WI38 (cell line): Measurements from ENCODE around the gene SCN1B.

Source experiments
- H3K4me3 ChIP-seq: 2 replicates; pipeline ENCODE4 v1.5.1; 2011; ENCODE audit warnings: low read depth, mild to moderate bottlenecking, control low read depth, low read length
- TF ChIP-seq, protein P1 (sequence below): IDR thresholded peaks from 2 replicates; pipeline ENCODE4 v1.5.1; 2012; ENCODE audit warnings: low read depth, mild to moderate bottlenecking, control low read depth, low read length

The SCN1B gene

DNA sequence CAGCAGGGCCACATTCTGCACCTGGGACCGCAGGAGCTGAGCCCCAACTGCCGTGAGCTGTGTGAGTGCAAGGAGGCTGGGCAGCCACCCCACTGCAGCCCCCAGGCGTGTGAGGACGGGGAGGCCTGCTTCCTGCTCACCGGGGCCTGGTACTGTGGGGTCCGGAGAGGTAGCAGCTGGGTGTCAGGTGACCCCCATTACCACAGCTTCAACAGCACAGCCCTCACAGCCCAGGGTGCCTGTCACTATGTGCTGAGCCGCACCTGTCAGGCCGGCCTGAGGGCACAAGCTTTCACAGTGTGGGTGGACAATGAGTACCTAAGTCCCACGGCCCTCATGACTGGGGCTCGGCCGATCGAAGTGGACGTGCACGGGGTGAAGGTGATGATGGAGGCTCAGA, 49.6 kb downstream of the SCN1B start:
- no peak overlapping the region for H3K4me3 ChIP-seq
- TF ChIP-seq, protein P1, sequence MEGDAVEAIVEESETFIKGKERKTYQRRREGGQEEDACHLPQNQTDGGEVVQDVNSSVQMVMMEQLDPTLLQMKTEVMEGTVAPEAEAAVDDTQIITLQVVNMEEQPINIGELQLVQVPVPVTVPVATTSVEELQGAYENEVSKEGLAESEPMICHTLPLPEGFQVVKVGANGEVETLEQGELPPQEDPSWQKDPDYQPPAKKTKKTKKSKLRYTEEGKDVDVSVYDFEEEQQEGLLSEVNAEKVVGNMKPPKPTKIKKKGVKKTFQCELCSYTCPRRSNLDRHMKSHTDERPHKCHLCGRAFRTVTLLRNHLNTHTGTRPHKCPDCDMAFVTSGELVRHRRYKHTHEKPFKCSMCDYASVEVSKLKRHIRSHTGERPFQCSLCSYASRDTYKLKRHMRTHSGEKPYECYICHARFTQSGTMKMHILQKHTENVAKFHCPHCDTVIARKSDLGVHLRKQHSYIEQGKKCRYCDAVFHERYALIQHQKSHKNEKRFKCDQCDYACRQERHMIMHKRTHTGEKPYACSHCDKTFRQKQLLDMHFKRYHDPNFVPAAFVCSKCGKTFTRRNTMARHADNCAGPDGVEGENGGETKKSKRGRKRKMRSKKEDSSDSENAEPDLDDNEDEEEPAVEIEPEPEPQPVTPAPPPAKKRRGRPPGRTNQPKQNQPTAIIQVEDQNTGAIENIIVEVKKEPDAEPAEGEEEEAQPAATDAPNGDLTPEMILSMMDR = no peak

DNA sequence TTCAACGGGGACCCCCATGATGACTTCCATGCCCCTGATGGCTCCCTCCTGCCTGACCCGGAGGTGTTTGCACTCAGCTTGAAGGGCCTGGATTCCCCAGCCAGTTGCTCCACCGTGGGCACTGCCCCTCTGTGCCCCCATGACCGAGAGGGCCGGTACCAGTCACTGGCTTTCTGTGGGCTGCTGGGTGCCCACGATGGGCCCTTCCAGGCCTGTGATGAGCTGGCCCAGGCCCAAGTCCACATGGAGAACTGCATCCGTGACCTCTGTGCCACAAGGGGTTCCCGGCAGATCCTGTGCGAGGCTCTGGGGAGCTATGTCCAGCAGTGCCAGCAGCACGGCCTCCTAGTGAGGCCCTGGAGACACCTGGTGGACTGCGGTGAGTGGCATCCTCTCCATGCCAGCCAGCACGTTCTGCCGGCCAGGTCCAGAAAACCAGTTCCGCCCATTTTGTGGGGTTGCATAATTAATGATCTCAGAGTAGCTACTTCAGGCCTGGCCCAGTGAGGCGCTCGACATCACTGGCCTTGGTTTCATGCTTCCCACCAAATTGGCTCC, 50.4 kb downstream of the SCN1B start:
- H3K4me3 ChIP-seq = no peak overlapping the region
- TF ChIP-seq, protein P1 = no peak

DNA sequence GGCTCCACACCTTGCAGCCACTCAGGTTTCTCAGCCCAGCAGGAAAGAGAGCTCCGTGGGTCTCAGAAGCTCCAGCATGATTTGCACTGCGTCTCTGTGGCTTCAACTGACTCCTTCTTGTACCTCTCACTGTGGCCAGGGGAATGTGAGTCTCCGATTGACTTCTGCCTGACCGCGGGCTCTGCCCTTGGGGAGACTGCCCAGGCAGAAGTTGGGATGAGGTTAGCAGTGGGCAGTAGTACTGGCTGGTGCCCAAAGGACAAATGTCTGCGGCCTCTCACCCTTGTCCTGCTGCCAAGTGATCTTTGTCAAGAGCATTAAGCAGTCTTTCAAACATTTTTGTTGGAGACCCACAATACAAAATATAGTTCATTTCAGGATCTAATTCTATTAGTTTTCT, 50.9 kb downstream of the SCN1B start:
- TF ChIP-seq, protein P1 = no peak
- H3K4me3 ChIP-seq = no peak overlapping the region

DNA sequence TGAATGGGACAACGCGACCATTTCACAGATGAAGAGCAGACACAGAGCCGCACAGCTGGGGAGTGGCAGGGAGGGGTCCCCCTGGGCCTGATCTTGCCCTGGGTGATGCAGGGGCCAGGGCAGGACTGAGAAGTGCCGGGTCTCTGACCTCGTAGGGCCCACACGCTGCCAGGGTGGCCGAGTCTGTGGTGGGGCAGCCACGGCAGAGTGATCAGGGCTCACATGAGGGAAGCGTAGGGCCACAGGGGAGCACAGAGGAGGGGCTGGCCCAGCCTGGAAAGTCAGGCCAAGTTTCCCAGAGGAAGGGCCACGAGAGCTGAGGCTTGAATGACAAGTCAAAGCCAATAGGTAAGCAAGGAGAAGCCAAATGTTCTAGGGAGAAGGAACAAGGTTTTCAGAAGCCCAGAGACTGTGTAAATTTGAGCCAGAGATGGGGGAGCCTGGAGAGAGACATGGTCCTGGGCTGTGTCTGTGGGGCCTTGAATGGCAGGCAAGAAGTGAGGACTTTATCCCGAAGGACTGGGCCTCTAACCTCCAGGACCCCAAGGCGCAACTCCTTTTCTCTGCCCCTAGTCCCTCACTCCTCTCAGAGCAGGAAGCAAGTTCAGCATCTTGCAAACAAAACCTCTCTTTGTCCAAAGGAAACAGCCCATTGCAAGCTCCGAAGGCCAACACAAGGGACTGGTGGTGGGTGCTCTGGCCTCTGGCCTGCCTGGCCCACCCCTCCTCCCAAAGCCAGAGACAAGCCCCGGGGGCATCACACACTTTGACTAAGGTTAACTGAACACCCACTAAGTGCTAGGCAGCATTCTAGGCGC, 53.6 kb downstream of the SCN1B start:
- TF ChIP-seq, protein P1 = no peak
- no peak overlapping the region for H3K4me3 ChIP-seq

DNA sequence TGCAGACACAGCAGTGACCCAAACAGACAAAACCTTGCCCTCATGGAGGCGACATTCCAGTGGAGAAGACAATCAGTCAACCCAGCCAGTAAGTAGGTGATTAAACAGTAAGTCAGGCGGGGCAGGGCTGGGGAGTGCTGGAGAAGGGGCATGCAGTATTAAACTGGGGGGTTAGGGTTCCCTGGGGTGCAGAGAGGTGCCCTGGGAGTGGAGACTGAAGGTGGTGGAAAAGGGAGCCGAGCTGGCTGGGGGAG, 54.2 kb downstream of the SCN1B start:
- TF ChIP-seq, protein P1 = no peak
- H3K4me3 ChIP-seq = no peak overlapping the region

DNA sequence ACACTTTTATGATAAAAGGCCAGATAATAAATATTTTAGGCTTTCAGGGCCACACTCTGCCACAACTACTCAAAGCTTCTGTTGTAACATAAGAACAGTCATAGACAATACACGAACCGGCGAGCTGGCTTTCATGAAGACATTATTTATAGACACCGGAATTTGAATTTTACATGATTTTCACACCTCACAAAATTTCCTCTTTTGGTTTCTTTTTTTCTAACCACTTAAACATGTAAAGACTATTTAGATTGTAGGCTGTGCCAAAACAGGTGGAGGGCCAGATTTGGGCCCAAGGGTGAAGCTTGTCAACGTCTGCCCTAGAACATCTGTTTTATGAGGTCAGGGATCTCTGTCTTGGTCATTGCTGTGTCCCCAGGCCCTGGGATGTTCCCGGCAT, 55.7 kb downstream of the SCN1B start:
- H3K4me3 ChIP-seq = no peak overlapping the region
- TF ChIP-seq, protein P1 = no peak

DNA sequence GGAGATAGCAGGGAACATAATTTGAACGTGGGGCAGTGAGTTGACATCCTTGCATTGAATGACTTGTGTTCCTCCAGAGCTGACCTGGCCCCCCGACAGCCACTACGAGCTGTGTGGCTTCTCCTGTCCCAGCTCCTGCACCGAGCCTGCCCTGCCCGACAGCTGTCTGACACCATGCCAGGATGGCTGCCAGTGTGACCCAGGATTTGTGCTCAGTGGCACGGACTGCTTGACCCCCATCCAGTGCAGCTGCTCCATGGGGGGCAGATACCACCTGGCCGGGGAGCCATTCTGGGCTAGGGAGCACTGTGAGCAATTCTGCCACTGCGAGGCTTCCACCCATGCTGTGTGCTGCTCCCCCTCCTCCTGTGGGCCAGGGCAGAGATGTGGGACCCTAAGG, 56.2 kb downstream of the SCN1B start:
- TF ChIP-seq, protein P1 = no peak
- H3K4me3 ChIP-seq = no peak overlapping the region
